ENCODE results near the gene KRTAP10-11.
"Not testable (repeated sequence)": the region's sequence is repeated elsewhere in the genome, so short reads cannot be mapped to it uniquely, and the experiment has no call there.

The KRTAP10-11 gene

GRCh38 chr21:44615911-44616590 is 30.2 kb upstream of the KRTAP10-11 start:
- Histone ChIP-seq H3K4me1 (ENCODE audit: control insufficient read depth, insufficient read depth, low read length) (no peaks in the 10 kb centered on the region; the same call in 1 of the 2 replicates), H3K9me3 (ENCODE audit: control insufficient read depth, insufficient read depth, low read length) (peaks cover 11% of the 10 kb centered on the region), H3K9ac (ENCODE audit: low read depth, low read length) (no peak overlapping the region), H3K4me3 (ENCODE audit: low read depth, low read length) (no peak overlapping the region), H3K27me3 (ENCODE audit: control insufficient read depth, insufficient read depth, low read length) (no peaks in the 10 kb centered on the region), H3K36me3 (ENCODE audit: control insufficient read depth, insufficient read depth, low read length) (no peaks in the 10 kb centered on the region), H3K27ac (ENCODE audit: low read depth, low read length) (no peak overlapping the region)

GRCh38 chr21:44616591-44616926 is 29.7 kb upstream of the KRTAP10-11 start:
- no peak overlapping the region for H3K27ac ChIP-seq (ENCODE audit: low read depth, low read length)
- no peaks in the 10 kb centered on the region; the same call in 1 of the 2 replicates for H3K4me1 ChIP-seq (ENCODE audit: control insufficient read depth, insufficient read depth, low read length)
- no peak overlapping the region for H3K9ac ChIP-seq (ENCODE audit: low read depth, low read length)
- peaks cover 10% of the 10 kb centered on the region for H3K9me3 ChIP-seq (ENCODE audit: control insufficient read depth, insufficient read depth, low read length)
- no peak overlapping the region for H3K4me3 ChIP-seq (ENCODE audit: low read depth, low read length)
- no peaks in the 10 kb centered on the region for H3K27me3 ChIP-seq (ENCODE audit: control insufficient read depth, insufficient read depth, low read length)
- H3K36me3 ChIP-seq (ENCODE audit: control insufficient read depth, insufficient read depth, low read length) = no peaks in the 10 kb centered on the region

GRCh38 chr21:44617071-44617501 is 29.1 kb upstream of the KRTAP10-11 start:
- Histone ChIP-seq H3K27me3 (ENCODE audit: control insufficient read depth, insufficient read depth, low read length) (no peaks in the 10 kb centered on the region), H3K36me3 (ENCODE audit: control insufficient read depth, insufficient read depth, low read length) (no peaks in the 10 kb centered on the region), H3K9me3 (ENCODE audit: control insufficient read depth, insufficient read depth, low read length) (peaks cover 6% of the 10 kb centered on the region), H3K4me1 (ENCODE audit: control insufficient read depth, insufficient read depth, low read length) (no peaks in the 10 kb centered on the region; the same call in 1 of the 2 replicates), H3K9ac (ENCODE audit: low read depth, low read length) (no peak overlapping the region), H3K4me3 (ENCODE audit: low read depth, low read length) (no peak overlapping the region), H3K27ac (ENCODE audit: low read depth, low read length) (no peak overlapping the region)

- H3K9ac ChIP-seq (ENCODE audit: low read depth, low read length) = no peak overlapping the region
- peaks cover 18% of the 10 kb centered on the region for H3K9me3 ChIP-seq (ENCODE audit: control insufficient read depth, insufficient read depth, low read length)
- no peaks in the 10 kb centered on the region for H3K27me3 ChIP-seq (ENCODE audit: control insufficient read depth, insufficient read depth, low read length)
- H3K4me1 ChIP-seq (ENCODE audit: control insufficient read depth, insufficient read depth, low read length) = no peaks in the 10 kb centered on the region; the same call in 1 of the 2 replicates
- H3K4me3 ChIP-seq (ENCODE audit: low read depth, low read length) = no peak overlapping the region
- no peaks in the 10 kb centered on the region for H3K36me3 ChIP-seq (ENCODE audit: control insufficient read depth, insufficient read depth, low read length)
- H3K27ac ChIP-seq (ENCODE audit: low read depth, low read length) = no peak overlapping the region
Measured at GRCh38 chr21:44618504-44618903, 27.7 kb upstream of the KRTAP10-11 start.

GRCh38 chr21:44618909-44619308 is 27.3 kb upstream of the KRTAP10-11 start:
- Histone ChIP-seq H3K27me3 (ENCODE audit: control insufficient read depth, insufficient read depth, low read length) (no peaks in the 10 kb centered on the region), H3K9me3 (ENCODE audit: control insufficient read depth, insufficient read depth, low read length) (peaks cover 22% of the 10 kb centered on the region), H3K4me1 (ENCODE audit: control insufficient read depth, insufficient read depth, low read length) (no peaks in the 10 kb centered on the region; the same call in 1 of the 2 replicates), H3K4me3 (ENCODE audit: low read depth, low read length) (no peak overlapping the region), H3K27ac (ENCODE audit: low read depth, low read length) (no peak overlapping the region), H3K9ac (ENCODE audit: low read depth, low read length) (no peak overlapping the region), H3K36me3 (ENCODE audit: control insufficient read depth, insufficient read depth, low read length) (no peaks in the 10 kb centered on the region)

GRCh38 chr21:44619886-44620285 is 26.3 kb upstream of the KRTAP10-11 start:
- H3K9me3 ChIP-seq (ENCODE audit: control insufficient read depth, insufficient read depth, low read length) = peaks cover 31% of the 10 kb centered on the region
- no peaks in the 10 kb centered on the region; the same call in 1 of the 2 replicates for H3K4me1 ChIP-seq (ENCODE audit: control insufficient read depth, insufficient read depth, low read length)
- H3K36me3 ChIP-seq (ENCODE audit: control insufficient read depth, insufficient read depth, low read length) = no peaks in the 10 kb centered on the region
- no peak overlapping the region for H3K27ac ChIP-seq (ENCODE audit: low read depth, low read length)
- no peak overlapping the region for H3K4me3 ChIP-seq (ENCODE audit: low read depth, low read length)
- H3K27me3 ChIP-seq (ENCODE audit: control insufficient read depth, insufficient read depth, low read length) = no peaks in the 10 kb centered on the region
- no peak overlapping the region for H3K9ac ChIP-seq (ENCODE audit: low read depth, low read length)

GRCh38 chr21:44623575-44623974 is 22.6 kb upstream of the KRTAP10-11 start:
- Histone ChIP-seq H3K4me3 (ENCODE audit: low read depth, low read length) (no peak overlapping the region), H3K4me1 (ENCODE audit: control insufficient read depth, insufficient read depth, low read length) (no peaks in the 10 kb centered on the region), H3K27me3 (ENCODE audit: control insufficient read depth, insufficient read depth, low read length) (no peaks in the 10 kb centered on the region), H3K9ac (ENCODE audit: low read depth, low read length) (no peak overlapping the region), H3K9me3 (ENCODE audit: control insufficient read depth, insufficient read depth, low read length) (peaks cover 31% of the 10 kb centered on the region), H3K36me3 (ENCODE audit: control insufficient read depth, insufficient read depth, low read length) (no peaks in the 10 kb centered on the region), H3K27ac (ENCODE audit: low read depth, low read length) (no peak overlapping the region)

GRCh38 chr21:44625756-44626155 is 20.5 kb upstream of the KRTAP10-11 start:
- Histone ChIP-seq H3K9me3 (ENCODE audit: control insufficient read depth, insufficient read depth, low read length) (peaks cover 25% of the 10 kb centered on the region), H3K27me3 (ENCODE audit: control insufficient read depth, insufficient read depth, low read length) (no peaks in the 10 kb centered on the region), H3K36me3 (ENCODE audit: control insufficient read depth, insufficient read depth, low read length) (no peaks in the 10 kb centered on the region), H3K27ac (ENCODE audit: low read depth, low read length) (no peak overlapping the region), H3K4me3 (ENCODE audit: low read depth, low read length) (no peak overlapping the region), H3K9ac (ENCODE audit: low read depth, low read length) (no peak overlapping the region), H3K4me1 (ENCODE audit: control insufficient read depth, insufficient read depth, low read length) (no peaks in the 10 kb centered on the region)

- Histone ChIP-seq H3K36me3 (ENCODE audit: control insufficient read depth, insufficient read depth, low read length) (no peaks in the 10 kb centered on the region), H3K4me3 (ENCODE audit: low read depth, low read length) (no peak overlapping the region), H3K4me1 (ENCODE audit: control insufficient read depth, insufficient read depth, low read length) (no peaks in the 10 kb centered on the region), H3K27me3 (ENCODE audit: control insufficient read depth, insufficient read depth, low read length) (no peaks in the 10 kb centered on the region), H3K27ac (ENCODE audit: low read depth, low read length) (no peak overlapping the region), H3K9me3 (ENCODE audit: control insufficient read depth, insufficient read depth, low read length) (peaks cover 25% of the 10 kb centered on the region), H3K9ac (ENCODE audit: low read depth, low read length) (no peak overlapping the region)
Measured at GRCh38 chr21:44626262-44626661, 20.0 kb upstream of the KRTAP10-11 start.

GRCh38 chr21:44626673-44627143 is 19.5 kb upstream of the KRTAP10-11 start, which contains the start of gene KRTAP10-9:
KRTAP10-9 (plus strand) TSS chr21:44627093; CDS start chr21:44627172, 79 bp downstream.
- Histone ChIP-seq H3K27ac (ENCODE audit: low read depth, low read length) (no peak within 1 kb of the TSS), H3K9me3 (ENCODE audit: control insufficient read depth, insufficient read depth, low read length) (peaks cover 25% of the 10 kb centered on the region), H3K27me3 (ENCODE audit: control insufficient read depth, insufficient read depth, low read length) (no peaks in the 10 kb centered on the region), H3K9ac (ENCODE audit: low read depth, low read length) (no peak within 1 kb of the TSS), H3K4me3 (ENCODE audit: low read depth, low read length) (no peak within 1 kb of the TSS), H3K4me1 (ENCODE audit: control insufficient read depth, insufficient read depth, low read length) (no peaks in the 10 kb centered on the region), H3K36me3 (ENCODE audit: control insufficient read depth, insufficient read depth, low read length) (no peaks in the 10 kb centered on the region)

- not testable (repeated sequence) for H3K4me1 ChIP-seq (ENCODE audit: control insufficient read depth, insufficient read depth, low read length); H3K9ac ChIP-seq (ENCODE audit: low read depth, low read length); H3K36me3 ChIP-seq (ENCODE audit: control insufficient read depth, insufficient read depth, low read length); H3K27me3 ChIP-seq (ENCODE audit: control insufficient read depth, insufficient read depth, low read length); H3K4me3 ChIP-seq (ENCODE audit: low read depth, low read length); H3K27ac ChIP-seq (ENCODE audit: low read depth, low read length)
- H3K9me3 ChIP-seq (ENCODE audit: control insufficient read depth, insufficient read depth, low read length) = peaks cover 24% of the 10 kb centered on the region
Measured at GRCh38 chr21:44627181-44627822, 18.9 kb upstream of the KRTAP10-11 start.
